Calu3 (cell line): ENCODE data around the gene ZNF462. TPM values are rescaled to one million over a fixed set of nuclear protein-coding genes. Genes with fewer than 3 reads are reported as not detected.

ENCODE experiments used
- Bru-seq: library from RNA; stranded (reverse); fragments of 400-500 nt; gene quantifications from one replicate; lab custom pipeline; 2021; lab: Mats Ljungman, UMichigan
- BruChase-seq, 2 experiments: library from RNA; stranded (reverse); fragments of 400-500 nt; gene quantifications; one replicate each; lab custom pipeline; 2021; lab: Mats Ljungman, UMichigan
- BruUV-seq: library from RNA; stranded (reverse); fragments of 400-500 nt; replicated peaks from 2 replicates; lab custom pipeline; 2021; lab: Mats Ljungman, UMichigan
- CTCF ChIA-PET: fragments of 300-600 bp; sonication (Branson Sonifier 250); formaldehyde crosslinking; loops from one replicate; lab custom pipeline; 2022; ENCODE audit warnings: antibody characterized with exemption; lab: Charles Lee
- DNase-seq: peaks from one replicate; pipeline ENCODE4 v3.0.0; 2022
- H3K27ac Mint-ChIP-seq: one replicate; pipeline ENCODE4 v1.8.0; 2022; ENCODE audit warnings: mixed read lengths; ENCODE audit not compliant: unreplicated experiment
- H3K27me3 Mint-ChIP-seq: one replicate; pipeline ENCODE4 v1.8.0; 2022; ENCODE audit warnings: mixed read lengths; ENCODE audit not compliant: unreplicated experiment
- H3K36me3 Mint-ChIP-seq: one replicate; pipeline ENCODE4 v1.8.0; 2022; ENCODE audit warnings: mild to moderate bottlenecking, moderate library complexity, mixed read lengths; ENCODE audit not compliant: insufficient read depth, unreplicated experiment
- H3K4me1 Mint-ChIP-seq: one replicate; pipeline ENCODE4 v1.8.0; 2022; ENCODE audit warnings: mild to moderate bottlenecking, low read depth, mixed read lengths; ENCODE audit not compliant: unreplicated experiment
- H3K4me3 Mint-ChIP-seq: one replicate; pipeline ENCODE4 v1.8.0; 2022; ENCODE audit warnings: mild to moderate bottlenecking, low read depth, moderate library complexity, mixed read lengths; ENCODE audit not compliant: unreplicated experiment
- H3K9me3 Mint-ChIP-seq: one replicate; pipeline ENCODE4 v1.8.0; 2022; ENCODE audit warnings: low read depth, mixed read lengths; ENCODE audit not compliant: unreplicated experiment
- CTCF ChIP-seq: fragments of 200-600 bp; IDR thresholded peaks from one replicate; pipeline ENCODE4 v1.8.0; 2022; ENCODE audit warnings: antibody characterized with exemption; ENCODE audit not compliant: unreplicated experiment
- intact Hi-C: fragments of 100-400 bp; cut with micrococcal nuclease; formaldehyde crosslinking; loops from one replicate; pipeline ENCODE4 v1.10.0; 2022; ENCODE audit not compliant: unreplicated experiment
- long read RNA-seq: library from polyadenylated mRNA; stranded (forward); transcript quantifications from one replicate; pipeline ENCODE4 v2.0.0, GENCODE V29; 2022
- total RNA-seq: library from RNA; stranded (reverse); gene quantifications from 2 replicates; pipeline ENCODE4 v1.2.3, GENCODE V29; 2022

ZNF462 gene
- total RNA-seq (37.3 and 48.0 TPM in 2 replicates), Bru-seq, nascent RNA (percentile 79 among the genes with signal in this experiment), BruChase-seq, experiment 1, labeled RNA remaining after a 6-hour chase (percentile 72 among the genes with signal in this experiment), BruChase-seq, experiment 2, labeled RNA remaining after a 2-hour chase (percentile 77 among the genes with signal in this experiment)
- long read RNA-seq, partial matches to known transcripts, result 0 of 3 reads
- long read RNA-seq, other reads (novel, unspliced or antisense), result 3 of 3 reads

GRCh38 chr9:106862821-106863720 lies at the start of gene ZNF462:
TSS of gene ZNF462 (plus strand) at chr9:106863166. CDS start at chr9:106923384, 60,218 bp downstream.
- peaks cover 58% of the 10 kb centered on the region for H3K36me3 Mint-ChIP-seq
- intact Hi-C loops, result loop anchor here (2.0 to 10.0 kb wide), 4 partner anchors 146 to 961 kb away; no protein-coding TSS in a partner anchor
- H3K27me3 Mint-ChIP-seq, result no peaks in the 10 kb centered on the region
- CTCF ChIA-PET, result interaction anchor here (0.6 to 1.7 kb wide), 4 partner anchors 32 to 947 kb away, joined by 4 to 11 read pairs (median 6); no protein-coding TSS in a partner anchor
- peak; percentile 21 for DNase-seq
- H3K9me3 Mint-ChIP-seq, result no peaks in the 10 kb centered on the region
- no TSS peak for BruUV-seq
- H3K4me1 Mint-ChIP-seq, result peaks cover 29% of the 10 kb centered on the region
- H3K4me3 Mint-ChIP-seq, result peak within 1 kb of the TSS; percentile 87
- TF ChIP-seq CTCF, result no peak
- peak within 1 kb of the TSS; percentile 83 for H3K27ac Mint-ChIP-seq

- no peaks in the 10 kb centered on the region for H3K4me1 Mint-ChIP-seq
- BruUV-seq, result no TSS peak
- no peak for TF ChIP-seq CTCF
- intact Hi-C loops, result no loop called here
- H3K9me3 Mint-ChIP-seq, result no peaks in the 10 kb centered on the region
- no peak for DNase-seq
- CTCF ChIA-PET, result interaction anchor here (0.8 kb wide), 1 partner anchor 20 kb away, joined by 3 read pairs; no protein-coding TSS in a partner anchor
- peaks cover under 1% of the 10 kb centered on the region for H3K27me3 Mint-ChIP-seq
- no peak overlapping the region for H3K27ac Mint-ChIP-seq
- no peak overlapping the region for H3K4me3 Mint-ChIP-seq
- H3K36me3 Mint-ChIP-seq, result no peaks in the 10 kb centered on the region
These were observed 46.4 kb upstream of the ZNF462 start for GRCh38 chr9:106816524-106816923.

GRCh38 chr9:106818034-106818433 lies 44.9 kb upstream of the ZNF462 start:
- Mint-ChIP-seq H3K36me3 (no peaks in the 10 kb centered on the region), H3K4me1 (no peaks in the 10 kb centered on the region), H3K9me3 (no peaks in the 10 kb centered on the region), H3K27ac (no peak overlapping the region), H3K27me3 (no peaks in the 10 kb centered on the region), H3K4me3 (no peak overlapping the region)
- DNase-seq, result no peak
- BruUV-seq, result no TSS peak
- CTCF ChIA-PET, result no interaction called here
- intact Hi-C loops, result no loop called here
- TF ChIP-seq CTCF, result no peak

GRCh38 chr9:106820866-106821265 lies 42.1 kb upstream of the ZNF462 start:
- Mint-ChIP-seq H3K27ac (no peak overlapping the region), H3K9me3 (no peaks in the 10 kb centered on the region), H3K4me1 (no peaks in the 10 kb centered on the region), H3K4me3 (no peak overlapping the region), H3K36me3 (no peaks in the 10 kb centered on the region), H3K27me3 (no peaks in the 10 kb centered on the region)
- TF ChIP-seq CTCF, result no peak
- CTCF ChIA-PET, result no interaction called here
- no TSS peak for BruUV-seq
- DNase-seq, result no peak
- intact Hi-C loops, result no loop called here
